Tibial nerve (tissue), 4 donors: Measurements from ENCODE around the gene TRIM40.

Source experiments
- EP300 ChIP-seq, 2 donors: sonication (generic); formaldehyde crosslinking; IDR thresholded peaks; one replicate each; pipeline ENCODE4 v1.6.1; 2017; ENCODE audit warnings: antibody characterized with exemption in 2 of 2, mild to moderate bottlenecking in 1 of 2
- POLR2A ChIP-seq, 2 donors: fragments of 450-650 bp; IDR thresholded peaks; one replicate each; pipeline ENCODE4 v1.6.1; 2017; ENCODE audit warnings: antibody characterized with exemption in 2 of 2, mild to moderate bottlenecking in 2 of 2, moderate library complexity in 2 of 2
- TF ChIP-seq, protein P1 (sequence below), 5 experiments: fragments of 200-600 bp in 3 of 5; fragments of 450-650 bp in 2 of 5; sonication (generic) in 3 of 5; IDR thresholded peaks; one replicate each; pipeline ENCODE4 v1.5.1; 2016 to 2019; ENCODE audit warnings: antibody characterized with exemption in 5 of 5, mild to moderate bottlenecking in 3 of 5, moderate library complexity in 2 of 5

DNA sequence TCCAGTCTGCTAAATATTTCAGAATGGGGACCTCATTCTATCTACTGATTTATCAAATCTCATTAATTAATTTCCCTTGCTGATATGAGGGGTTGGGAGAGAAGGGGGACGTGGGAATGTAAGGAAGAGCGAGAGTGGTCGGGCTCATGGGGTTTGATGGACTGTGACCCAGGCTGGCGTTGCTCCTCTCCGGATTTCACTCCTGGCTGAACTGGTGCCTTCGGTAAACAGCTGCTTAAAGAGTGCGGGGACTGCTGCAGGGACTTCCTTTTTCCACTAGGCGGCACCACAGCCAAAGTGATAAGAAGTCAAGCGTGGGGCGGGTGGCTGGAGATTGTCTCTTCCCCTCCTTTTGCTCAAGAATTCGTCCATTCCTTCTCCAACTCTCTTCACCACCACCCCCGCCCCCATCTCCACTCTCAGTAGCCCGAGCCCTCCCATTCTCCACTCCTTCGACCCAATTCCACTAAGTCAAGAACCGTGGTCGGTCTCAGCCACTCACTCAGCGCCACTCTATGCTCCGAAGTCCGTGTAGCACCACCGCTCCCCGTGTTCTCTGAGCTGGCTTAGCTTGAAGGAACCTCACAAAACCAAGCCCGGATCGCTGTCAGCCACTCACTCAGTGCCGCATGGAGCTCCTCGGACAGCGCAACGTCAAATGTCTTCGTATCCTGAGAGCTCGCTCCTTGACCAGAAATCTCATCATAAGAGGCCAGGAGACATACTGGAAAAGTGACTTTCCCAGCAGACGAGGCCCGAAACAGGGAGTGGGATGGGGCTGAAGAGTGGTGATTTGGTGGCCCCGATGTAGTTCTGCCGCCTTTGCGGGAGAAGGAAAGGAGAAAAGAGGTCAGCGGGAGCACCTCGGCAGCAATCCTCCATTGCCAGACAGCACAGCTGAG lies 32.7 kb upstream of the TRIM40 start:
- TF ChIP-seq, protein P1, sequence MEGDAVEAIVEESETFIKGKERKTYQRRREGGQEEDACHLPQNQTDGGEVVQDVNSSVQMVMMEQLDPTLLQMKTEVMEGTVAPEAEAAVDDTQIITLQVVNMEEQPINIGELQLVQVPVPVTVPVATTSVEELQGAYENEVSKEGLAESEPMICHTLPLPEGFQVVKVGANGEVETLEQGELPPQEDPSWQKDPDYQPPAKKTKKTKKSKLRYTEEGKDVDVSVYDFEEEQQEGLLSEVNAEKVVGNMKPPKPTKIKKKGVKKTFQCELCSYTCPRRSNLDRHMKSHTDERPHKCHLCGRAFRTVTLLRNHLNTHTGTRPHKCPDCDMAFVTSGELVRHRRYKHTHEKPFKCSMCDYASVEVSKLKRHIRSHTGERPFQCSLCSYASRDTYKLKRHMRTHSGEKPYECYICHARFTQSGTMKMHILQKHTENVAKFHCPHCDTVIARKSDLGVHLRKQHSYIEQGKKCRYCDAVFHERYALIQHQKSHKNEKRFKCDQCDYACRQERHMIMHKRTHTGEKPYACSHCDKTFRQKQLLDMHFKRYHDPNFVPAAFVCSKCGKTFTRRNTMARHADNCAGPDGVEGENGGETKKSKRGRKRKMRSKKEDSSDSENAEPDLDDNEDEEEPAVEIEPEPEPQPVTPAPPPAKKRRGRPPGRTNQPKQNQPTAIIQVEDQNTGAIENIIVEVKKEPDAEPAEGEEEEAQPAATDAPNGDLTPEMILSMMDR (IDR thresholded peaks at IDR 0.05), result peak; percentile 89 to 95 (median 92)
- TF ChIP-seq POLR2A (IDR thresholded peaks at IDR 0.05) (no peak), EP300 (IDR thresholded peaks at IDR 0.05) (peak in 1 of 2 donors; percentile 33)
